H9 (cell line): ENCODE data around the gene SEZ6. TPM values are rescaled to one million over a fixed set of nuclear protein-coding genes. Genes with fewer than 3 reads are reported as not detected.

Experiments
- DNase-seq: peaks from one replicate; pipeline ENCODE4 v3.0.0-alpha.2; 2017
- H2AFZ ChIP-seq: one replicate; pipeline ENCODE4 v1.6.1; 2013; ENCODE audit warnings: mild to moderate bottlenecking, low read length, control low read depth, moderate library complexity
- H2AK5ac ChIP-seq: 2 replicates; pipeline ENCODE4 v1.6.1; 2013; ENCODE audit warnings: low read length, control low read depth, mixed read lengths; ENCODE audit not compliant: insufficient read length
- H2BK120ac ChIP-seq: one replicate; pipeline ENCODE4 v1.6.1; 2013; ENCODE audit warnings: low read depth, mild to moderate bottlenecking, low read length, control low read depth, inconsistent platforms; ENCODE audit not compliant: poor library complexity, severe bottlenecking
- H2BK12ac ChIP-seq: 2 replicates; pipeline ENCODE4 v1.6.1; 2013; ENCODE audit warnings: low read length, control low read depth, mixed read lengths, low read depth; ENCODE audit not compliant: insufficient read length
- H2BK15ac ChIP-seq: 2 replicates; pipeline ENCODE4 v1.6.1; 2013; ENCODE audit warnings: low read depth, low read length, control low read depth
- H2BK20ac ChIP-seq: one replicate; pipeline ENCODE4 v1.6.1; 2013; ENCODE audit warnings: low read depth, mild to moderate bottlenecking, low read length, control low read depth, inconsistent platforms; ENCODE audit not compliant: poor library complexity, severe bottlenecking
- H2BK5ac ChIP-seq: 2 replicates; pipeline ENCODE4 v1.6.1; 2013; ENCODE audit warnings: low read length, control low read depth, mixed read lengths; ENCODE audit not compliant: insufficient read length
- H3K14ac ChIP-seq: 2 replicates; pipeline ENCODE4 v1.6.1; 2013; ENCODE audit warnings: low read length, control low read depth; ENCODE audit not compliant: insufficient read depth
- H3K18ac ChIP-seq: 2 replicates; pipeline ENCODE4 v1.6.1; 2013; ENCODE audit warnings: low read depth, mild to moderate bottlenecking, mixed read lengths, low read length, control low read depth; ENCODE audit not compliant: insufficient read length
- H3K23ac ChIP-seq: 2 replicates; pipeline ENCODE4 v1.6.1; 2013; ENCODE audit warnings: low read length, control low read depth, mixed read lengths, low read depth; ENCODE audit not compliant: insufficient read length
- H3K23me2 ChIP-seq: 2 replicates; pipeline ENCODE4 v1.6.1; 2013; ENCODE audit warnings: low read depth, mild to moderate bottlenecking, mixed read lengths, low read length, control low read depth; ENCODE audit not compliant: insufficient read length, poor library complexity, severe bottlenecking
- H3K27ac ChIP-seq: 2 replicates; pipeline ENCODE4 v1.5.1; 2013; ENCODE audit warnings: low read length, control low read depth, mixed read lengths, low read depth; ENCODE audit not compliant: insufficient read length
- H3K27me3 ChIP-seq: 2 replicates; pipeline ENCODE4 v1.6.1; 2013; ENCODE audit warnings: low read length, control low read depth, inconsistent platforms; ENCODE audit not compliant: insufficient read depth
- H3K4ac ChIP-seq: 2 replicates; pipeline ENCODE4 v1.6.1; 2013; ENCODE audit warnings: low read depth, mild to moderate bottlenecking, control low read depth, inconsistent platforms, low read length, moderate library complexity
- H3K4me1 ChIP-seq: 2 replicates; pipeline ENCODE4 v1.6.1; 2013; ENCODE audit warnings: low read length, control low read depth, inconsistent platforms; ENCODE audit not compliant: insufficient read depth
- H3K4me2 ChIP-seq: 2 replicates; pipeline ENCODE4 v1.6.1; 2013; ENCODE audit warnings: low read length, control low read depth, mixed read lengths; ENCODE audit not compliant: insufficient read length, insufficient read depth
- H3K56ac ChIP-seq: 2 replicates; pipeline ENCODE4 v1.6.1; 2013; ENCODE audit warnings: low read depth, mild to moderate bottlenecking, mixed read lengths, low read length, control low read depth; ENCODE audit not compliant: insufficient read length
- H3K79me1 ChIP-seq: 2 replicates; pipeline ENCODE4 v1.6.1; 2013; ENCODE audit warnings: low read depth, mild to moderate bottlenecking, moderate library complexity, low read length, control low read depth, inconsistent platforms; ENCODE audit not compliant: insufficient read depth, poor library complexity, severe bottlenecking
- H3K79me2 ChIP-seq: 2 replicates; pipeline ENCODE4 v1.6.1; 2013; ENCODE audit warnings: low read length, control low read depth, inconsistent platforms; ENCODE audit not compliant: insufficient read depth
- H3K9ac ChIP-seq: 2 replicates; pipeline ENCODE4 v1.6.1; 2013; ENCODE audit warnings: low read length, control low read depth, mixed read lengths; ENCODE audit not compliant: insufficient read length; ENCODE audit errors: extremely low read depth
- H3K9me3 ChIP-seq: one replicate; pipeline ENCODE4 v1.6.1; 2013; ENCODE audit warnings: low read depth, low read length, inconsistent platforms; ENCODE audit not compliant: control insufficient read depth
- H3T11ph ChIP-seq: one replicate; pipeline ENCODE4 v1.6.1; 2013; ENCODE audit warnings: mild to moderate bottlenecking, low read length, control low read depth, inconsistent platforms
- H4K20me1 ChIP-seq: one replicate; pipeline ENCODE4 v1.6.1; 2013; ENCODE audit not compliant: control insufficient read depth, insufficient read length, insufficient read depth
- H4K5ac ChIP-seq: 2 replicates; pipeline ENCODE4 v1.6.1; 2013; ENCODE audit warnings: low read depth, mild to moderate bottlenecking, mixed read lengths, low read length, control low read depth; ENCODE audit not compliant: insufficient read length
- H4K8ac ChIP-seq: replicated peaks from 2 replicates; pipeline ENCODE4 v1.6.1; 2013; ENCODE audit warnings: low read length, control low read depth, mixed read lengths, low read depth; ENCODE audit not compliant: insufficient read length
- H4K91ac ChIP-seq: 2 replicates; pipeline ENCODE4 v1.6.1; 2013; ENCODE audit warnings: low read depth, mild to moderate bottlenecking, moderate library complexity, mixed read lengths, low read length, control low read depth; ENCODE audit not compliant: insufficient read length
- H3K27ac Mint-ChIP-seq, 3 experiments: 2 replicates in 2 of 3; 3 replicates in 1 of 3; pipeline ENCODE4 v1.8.0; 2020 to 2021; ENCODE audit warnings: mixed read lengths in 3 of 3, mild to moderate bottlenecking in 1 of 3, moderate library complexity in 1 of 3
- H3K27me3 Mint-ChIP-seq: 2 replicates; pipeline ENCODE4 v1.8.0; 2021; ENCODE audit warnings: low read depth, mild to moderate bottlenecking, moderate library complexity, mixed read lengths
- H3K36me3 Mint-ChIP-seq, 3 experiments: 2 replicates in 2 of 3; 3 replicates in 1 of 3; pipeline ENCODE4 v1.8.0; 2020 to 2021; ENCODE audit warnings: low read depth in 3 of 3, mixed read lengths in 3 of 3; ENCODE audit not compliant: insufficient read depth in 1 of 3
- H3K4me1 Mint-ChIP-seq, 2 experiments: 2 replicates each; pipeline ENCODE4 v1.8.0; 2020; ENCODE audit warnings: mixed read lengths in 2 of 2
- H3K4me3 Mint-ChIP-seq, 2 experiments: 2 replicates in 1 of 2; 3 replicates in 1 of 2; pipeline ENCODE4 v1.8.0; 2020 to 2021; ENCODE audit warnings: mild to moderate bottlenecking in 2 of 2, mixed read lengths in 2 of 2, moderate library complexity in 1 of 2
- H3K9me3 Mint-ChIP-seq, 2 experiments: 2 replicates in 1 of 2; 3 replicates in 1 of 2; pipeline ENCODE4 v1.8.0; 2020; ENCODE audit warnings: mild to moderate bottlenecking in 2 of 2, mixed read lengths in 2 of 2, moderate library complexity in 1 of 2
- CTCF ChIP-seq: fragments of 200-600 bp; sonication (generic); conservative IDR thresholded peaks from 3 replicates; pipeline ENCODE4 v1.8.0; 2021; ENCODE audit warnings: antibody characterized with exemption, mild to moderate bottlenecking
- WGBS: extraction: QIAGEN DNeasy Blood & Tissue Kit; methylation state at CpG from one replicate; pipeline ENCODE4 v1.1.7; 2013; ENCODE audit warnings: missing lambda C conversion rate, low lambda C conversion rate, mixed read lengths; ENCODE audit not compliant: insufficient read length; ENCODE audit errors: extremely low coverage; 5-methylcytosine and 5-hydroxymethylcytosine counted together
- total RNA-seq: library from RNA; stranded (reverse); gene quantifications from 2 replicates; pipeline ENCODE4 v1.2.1, GENCODE V29; 2021

SEZ6 gene
- total RNA-seq, 1 experiment from 2014 or later = 1.8 TPM

- Histone ChIP-seq H2BK12ac (no peak overlapping the region), H2BK120ac (no peak overlapping the region), H3T11ph (no peak overlapping the region), H3K4me1 (peaks cover 24% of the 10 kb centered on the region), H4K20me1 (no peaks in the 10 kb centered on the region), H4K5ac (no peak overlapping the region), H3K27ac (no peak overlapping the region), H4K8ac (no peak overlapping the region), H3K9me3 (no peaks in the 10 kb centered on the region), H3K4me2 (no peak overlapping the region), H3K18ac (no peak overlapping the region), H3K27me3 (no peaks in the 10 kb centered on the region), H3K9ac (no peak overlapping the region), H2BK15ac (no peak overlapping the region), H4K91ac (no peak overlapping the region), H2BK5ac (no peak overlapping the region), H3K23me2 (no peaks in the 10 kb centered on the region), H3K79me1 (no peaks in the 10 kb centered on the region), H2AFZ (no peak overlapping the region), H3K23ac (no peak overlapping the region), H2AK5ac (no peak overlapping the region), H3K56ac (no peak overlapping the region), H3K79me2 (no peaks in the 10 kb centered on the region), H3K4ac (no peak overlapping the region), H3K14ac (no peak overlapping the region), H2BK20ac (no peak overlapping the region)
- TF ChIP-seq CTCF = no peak
- peaks cover 59 to 62% of the 10 kb centered on the region in 2 experiments for H3K4me1 Mint-ChIP-seq
- no peak for DNase-seq
- H3K9me3 Mint-ChIP-seq = no peaks in the 10 kb centered on the region; a peak in 1 of 5 replicates
- H3K36me3 Mint-ChIP-seq = no peaks in the 10 kb centered on the region
- H3K27ac Mint-ChIP-seq = peak overlapping the region in 2 of 3 experiments; percentile 30 to 45; a peak in 3 of 7 replicates
- no CpG with 5 or more reads among the region's 7 CpGs for WGBS
- peaks cover 20% of the 10 kb centered on the region for H3K27me3 Mint-ChIP-seq
- H3K4me3 Mint-ChIP-seq = peak overlapping the region; percentile 5 to 6; a peak in 3 of 5 replicates
Observed at GRCh38 chr17:29010586-29010985, 4.8 kb upstream of the SEZ6 start.
